H4 (cell line): ENCODE results near the gene AGBL3. TPM values are rescaled to one million over a fixed set of nuclear protein-coding genes. Genes with fewer than 3 reads are reported as not detected.

Experiments used
- total RNA-seq: library from RNA; depleted of rRNA; stranded (reverse); fragments of >200 nt; shearing (Covaris generic); gene quantifications from 2 replicates; pipeline ENCODE4 v1.2.3, GENCODE V29; 2014; rRNA removed

The AGBL3 gene
- total RNA-seq, 1 experiment from 2014 or later: 1.2 TPM

Other genes with a start within 250 kb of the AGBL3 start
- gene CALD1, start 206.9 kb upstream of the AGBL3 start, total RNA-seq: 152 and 195 TPM in 2 replicates
- 18.6 and 27.3 TPM in 2 replicates for gene TMEM140, start 161.6 kb downstream of the AGBL3 start, total RNA-seq
- 69.1 and 72.1 TPM in 2 replicates for gene CYREN, start 184.2 kb downstream of the AGBL3 start, total RNA-seq
- 2.8 and 3.6 TPM in 2 replicates for gene WDR91, start 225.0 kb downstream of the AGBL3 start, total RNA-seq
- gene STRA8, start 247.3 kb downstream of the AGBL3 start, total RNA-seq: not detected in 2 replicates